ENCODE results near the gene LHX6.

GRCh38 chr9:122204055-122204454, 24.7 kb downstream of the LHX6 start:
- TF ChIP-seq POLR2A (IDR thresholded peaks at IDR 0.05; ENCODE audit: borderline replicate concordance, extremely low read depth, insufficient read depth, insufficient read length) (no peak), POLR2AphosphoS5 (IDR thresholded peaks at IDR 0.05; ENCODE audit: low read depth, low read length) (no peak), EZH2 (IDR thresholded peaks at IDR 0.05) (no peak), ZNF274 (IDR thresholded peaks at IDR 0.05; ENCODE audit: low read depth, low read length) (no peak), SP1 (IDR thresholded peaks at IDR 0.05; ENCODE audit: low read depth) (no peak), REST (IDR thresholded peaks at IDR 0.05; ENCODE audit: low read depth) (no peak)
